ENCODE data around the gene TNRC6C. TPM values are rescaled to one million over a fixed set of nuclear protein-coding genes. Genes with fewer than 3 reads are reported as not detected.

The TNRC6C gene
- total RNA-seq, 6 experiments from 2014 or later, result 6.3 to 9.0 (median 7.5) TPM

DNA sequence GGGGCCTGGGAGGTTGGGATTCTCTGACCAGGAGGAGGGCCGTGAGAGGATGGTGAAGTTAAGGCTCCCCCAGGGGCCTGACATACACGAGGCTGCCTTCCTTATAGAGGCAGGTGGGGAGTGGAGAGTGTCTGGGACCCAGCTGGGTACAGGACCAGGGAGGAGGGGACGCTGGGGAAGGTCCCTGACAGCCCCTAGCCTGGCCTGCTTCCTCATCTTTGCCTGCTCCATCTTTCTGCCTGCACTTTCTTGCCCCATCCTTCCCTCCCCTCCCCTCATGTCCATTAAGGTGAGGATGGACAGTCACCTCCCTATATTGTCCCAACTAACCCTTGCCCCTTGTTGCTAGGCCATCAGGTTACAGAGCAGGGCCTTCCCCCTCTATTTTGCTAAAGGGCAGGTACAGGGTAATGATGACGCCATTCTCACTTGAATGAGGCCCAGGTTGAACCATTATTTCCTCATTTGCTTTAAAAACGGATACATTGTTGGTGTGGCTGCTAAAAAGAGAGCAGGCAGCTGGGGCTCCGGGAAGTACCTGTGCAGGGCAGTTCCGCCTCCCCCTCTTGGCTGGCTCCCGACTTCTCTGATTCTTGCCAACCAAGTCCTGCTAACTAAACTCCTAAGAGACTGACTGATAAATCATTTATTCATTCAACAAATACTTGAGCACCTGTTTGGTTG is 189.0 kb downstream of the TNRC6C start:
- Mint-ChIP-seq H3K27me3 (ENCODE audit: insufficient read depth) (peaks cover 24% of the 10 kb centered on the region), H3K27ac (no peak overlapping the region), H3K9me3 (no peaks in the 10 kb centered on the region), H3K4me1 (ENCODE audit: low read depth) (peaks cover 9% of the 10 kb centered on the region), H3K36me3 (ENCODE audit: low read depth) (no peaks in the 10 kb centered on the region), H3K4me3 (no peak overlapping the region)
- TF ChIP-seq, protein P1, sequence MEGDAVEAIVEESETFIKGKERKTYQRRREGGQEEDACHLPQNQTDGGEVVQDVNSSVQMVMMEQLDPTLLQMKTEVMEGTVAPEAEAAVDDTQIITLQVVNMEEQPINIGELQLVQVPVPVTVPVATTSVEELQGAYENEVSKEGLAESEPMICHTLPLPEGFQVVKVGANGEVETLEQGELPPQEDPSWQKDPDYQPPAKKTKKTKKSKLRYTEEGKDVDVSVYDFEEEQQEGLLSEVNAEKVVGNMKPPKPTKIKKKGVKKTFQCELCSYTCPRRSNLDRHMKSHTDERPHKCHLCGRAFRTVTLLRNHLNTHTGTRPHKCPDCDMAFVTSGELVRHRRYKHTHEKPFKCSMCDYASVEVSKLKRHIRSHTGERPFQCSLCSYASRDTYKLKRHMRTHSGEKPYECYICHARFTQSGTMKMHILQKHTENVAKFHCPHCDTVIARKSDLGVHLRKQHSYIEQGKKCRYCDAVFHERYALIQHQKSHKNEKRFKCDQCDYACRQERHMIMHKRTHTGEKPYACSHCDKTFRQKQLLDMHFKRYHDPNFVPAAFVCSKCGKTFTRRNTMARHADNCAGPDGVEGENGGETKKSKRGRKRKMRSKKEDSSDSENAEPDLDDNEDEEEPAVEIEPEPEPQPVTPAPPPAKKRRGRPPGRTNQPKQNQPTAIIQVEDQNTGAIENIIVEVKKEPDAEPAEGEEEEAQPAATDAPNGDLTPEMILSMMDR (IDR thresholded peaks at IDR 0.05), result no peak
- no peak for DNase-seq

DNA sequence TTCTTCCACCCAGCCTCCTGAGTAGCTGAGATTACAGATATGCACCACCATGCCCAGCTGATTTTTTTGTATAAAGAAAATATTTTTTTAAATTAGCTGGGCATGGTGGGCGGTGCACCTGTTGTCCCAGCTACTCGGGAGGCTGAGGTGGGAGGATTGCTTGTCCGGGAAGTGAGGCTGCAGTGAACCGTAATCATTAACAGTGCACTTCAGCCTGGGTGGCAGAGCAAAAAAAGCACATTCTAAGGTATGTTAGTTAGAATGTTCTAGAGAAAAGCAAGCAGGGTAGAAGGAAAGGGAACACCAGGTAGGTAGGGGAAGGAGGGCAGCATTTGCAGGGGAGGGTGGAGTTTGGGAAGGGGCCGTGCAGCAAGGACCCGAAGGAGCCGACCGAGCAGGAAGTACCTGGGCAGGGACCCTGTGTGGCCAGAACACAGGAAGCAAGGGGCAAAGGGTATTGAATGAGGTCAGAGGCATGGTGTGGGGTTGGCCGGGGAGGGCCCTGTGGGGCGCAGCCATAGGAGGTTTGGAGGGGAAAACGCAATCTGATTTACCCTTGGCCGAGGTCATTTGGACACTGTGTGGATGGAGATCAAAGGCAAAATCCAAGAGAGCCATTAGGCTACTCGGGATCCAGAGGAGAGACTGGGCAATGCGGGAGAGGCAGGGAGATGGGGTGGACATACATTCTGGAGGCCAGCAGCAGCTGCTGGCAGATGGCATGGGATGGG is 189.9 kb downstream of the TNRC6C start:
- Mint-ChIP-seq H3K4me1 (ENCODE audit: low read depth) (peaks cover 9% of the 10 kb centered on the region), H3K9me3 (no peaks in the 10 kb centered on the region), H3K27ac (no peak overlapping the region), H3K36me3 (ENCODE audit: low read depth) (no peaks in the 10 kb centered on the region), H3K4me3 (no peak overlapping the region), H3K27me3 (ENCODE audit: insufficient read depth) (peaks cover 22% of the 10 kb centered on the region)
- DNase-seq, result no peak
- TF ChIP-seq, protein P1 (IDR thresholded peaks at IDR 0.05), result no peak

DNA sequence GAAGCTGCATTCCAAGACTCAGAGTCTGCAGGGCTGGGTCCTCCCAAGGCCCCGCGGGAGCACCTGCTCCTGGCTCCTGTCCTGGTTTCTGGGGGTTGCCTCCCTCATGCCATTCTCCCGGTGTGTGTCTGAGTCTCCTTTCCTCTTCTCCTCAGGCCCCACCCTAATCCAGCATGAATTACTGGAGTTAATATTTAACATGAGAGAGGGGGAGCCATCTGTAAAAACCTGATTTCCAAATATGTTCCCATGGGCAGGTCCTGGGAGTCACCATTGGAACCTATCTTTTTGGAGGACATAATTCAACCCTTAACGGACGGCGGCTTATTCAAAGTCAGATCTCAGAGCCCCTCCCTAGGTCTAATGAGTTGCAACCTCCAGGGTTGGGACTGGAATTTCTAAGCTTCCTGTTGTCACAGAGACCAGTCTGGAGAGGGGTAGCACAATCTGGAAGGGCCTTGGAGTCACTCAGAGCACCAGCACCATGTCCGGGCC is 193.1 kb downstream of the TNRC6C start:
- Mint-ChIP-seq H3K36me3 (ENCODE audit: low read depth) (no peaks in the 10 kb centered on the region), H3K27ac (no peak overlapping the region), H3K27me3 (ENCODE audit: insufficient read depth) (peaks cover 24% of the 10 kb centered on the region), H3K4me1 (ENCODE audit: low read depth) (no peaks in the 10 kb centered on the region), H3K4me3 (no peak overlapping the region), H3K9me3 (no peaks in the 10 kb centered on the region)
- TF ChIP-seq, protein P1 (IDR thresholded peaks at IDR 0.05), result no peak
- no peak for DNase-seq

DNA sequence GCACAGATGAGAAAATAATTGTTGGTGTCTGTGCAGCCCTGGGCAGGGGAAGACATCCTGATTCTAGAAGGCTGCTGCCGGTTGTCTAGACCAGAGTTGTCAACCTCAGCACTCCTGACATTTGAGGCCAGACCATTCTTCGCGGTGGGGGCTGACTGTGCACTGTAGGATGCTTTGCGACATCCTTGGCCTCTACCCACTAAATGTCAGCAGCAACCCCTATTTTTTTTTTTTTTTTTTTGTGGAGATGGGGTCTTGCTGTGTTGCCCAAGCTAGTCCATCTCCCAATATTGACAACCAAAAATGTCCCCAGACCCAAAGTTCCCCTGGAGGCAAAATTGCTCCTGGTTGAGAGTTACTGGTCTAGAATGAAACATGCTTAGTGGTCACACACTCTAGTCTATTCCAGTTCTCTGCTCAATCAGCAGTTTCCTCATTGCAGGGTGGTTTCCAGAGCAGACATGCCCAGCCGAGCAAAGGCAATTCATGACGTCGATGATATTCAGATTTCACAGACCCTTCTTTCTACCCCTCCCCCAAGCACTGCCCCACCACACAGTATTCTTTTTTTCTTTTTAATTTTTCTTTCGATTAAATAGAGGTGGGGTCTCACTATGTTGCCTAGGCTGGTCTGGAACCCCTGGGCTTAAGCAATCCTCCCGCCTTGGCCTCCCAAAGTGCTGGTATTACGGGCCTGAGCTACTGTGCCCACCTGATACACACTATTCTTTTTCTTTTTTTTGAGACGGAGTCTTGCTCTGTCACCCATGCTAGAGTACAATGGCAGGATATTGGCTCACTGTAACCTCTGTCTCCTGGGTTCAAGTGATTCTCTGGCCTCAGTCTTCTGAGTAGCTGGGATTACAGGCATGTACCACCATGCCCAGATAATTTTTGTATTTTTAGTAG is 196.7 kb downstream of the TNRC6C start:
- TF ChIP-seq, protein P1 (IDR thresholded peaks at IDR 0.05), result no peak
- Mint-ChIP-seq H3K9me3 (no peaks in the 10 kb centered on the region), H3K27ac (no peak overlapping the region), H3K4me1 (ENCODE audit: low read depth) (peaks cover 9% of the 10 kb centered on the region), H3K27me3 (ENCODE audit: insufficient read depth) (peaks cover 10% of the 10 kb centered on the region), H3K4me3 (no peak overlapping the region), H3K36me3 (ENCODE audit: low read depth) (no peaks in the 10 kb centered on the region)
- no peak for DNase-seq

Other genes starting within 250 kb of the TNRC6C start
- gene TMC6, start 170.1 kb downstream of the TNRC6C start, total RNA-seq (2021; fragmentation: NEBNext Ultra II Directional; extraction: Animal tissue kit (Norgen Biotek cat#: 25700)), result under 1 TPM in 2 of 6 experiments, not detected in 4; 0.20 to 0.59 TPM
- gene TMC8, start 172.1 kb downstream of the TNRC6C start, total RNA-seq (2021; fragmentation: NEBNext Ultra II Directional; extraction: Animal tissue kit (Norgen Biotek cat#: 25700)), result not detected
- gene C17orf99, start 187.7 kb downstream of the TNRC6C start, total RNA-seq (2021; fragmentation: NEBNext Ultra II Directional; extraction: Animal tissue kit (Norgen Biotek cat#: 25700)), result not detected
- gene SYNGR2, start 209.9 kb downstream of the TNRC6C start, total RNA-seq (2021; fragmentation: NEBNext Ultra II Directional; extraction: Animal tissue kit (Norgen Biotek cat#: 25700)), result 100 to 1,000 TPM in 1 of 6 experiments, 10 to 100 TPM in 5; 44.6 to 104 (median 54.7) TPM
- gene TK1, start 228.3 kb downstream of the TNRC6C start, total RNA-seq (2021; fragmentation: NEBNext Ultra II Directional; extraction: Animal tissue kit (Norgen Biotek cat#: 25700)), result 100 to 1,000 TPM in 4 of 6 experiments, 10 to 100 TPM in 2; 75.8 to 145 (median 136) TPM
- gene AFMID, start 228.7 kb downstream of the TNRC6C start, total RNA-seq (2021; fragmentation: NEBNext Ultra II Directional; extraction: Animal tissue kit (Norgen Biotek cat#: 25700)), result 10 to 100 TPM; 23.0 to 32.9 (median 26.2) TPM